ENCODE data around the gene TBCCD1. TPM values are rescaled to one million over a fixed set of nuclear protein-coding genes. Genes with fewer than 3 reads are reported as not detected.

Gene TBCCD1
- total RNA-seq, 3 donors from 2014 or later: 11.0 to 13.4 (median 12.6) TPM

- DNase-seq (no peak), ATAC-seq (no peak)
- H3K4me1 ChIP-seq (ENCODE audit: low read depth): no peaks in the 10 kb centered on the region
- no peaks in the 10 kb centered on the region for H3K36me3 ChIP-seq (ENCODE audit: low read depth)
- no peak overlapping the region for H3K4me3 ChIP-seq
- H3K9me3 ChIP-seq: no peaks in the 10 kb centered on the region
- TF ChIP-seq CTCF (IDR thresholded peaks at IDR 0.05): no peak
- intact Hi-C loops (cut with DNase I, micrococcal nuclease): no loop called here
Observed at GRCh38 chr3:186513386-186513785, 53.8 kb downstream of the TBCCD1 start.

GRCh38 chr3:186512570-186513302 lies 54.4 kb downstream of the TBCCD1 start:
- Histone ChIP-seq H3K9me3 (no peaks in the 10 kb centered on the region), H3K4me3 (no peak overlapping the region), H3K36me3 (ENCODE audit: low read depth) (no peaks in the 10 kb centered on the region), H3K4me1 (ENCODE audit: low read depth) (no peaks in the 10 kb centered on the region)
- DNase-seq (no peak), ATAC-seq (no peak)
- intact Hi-C loops (cut with DNase I, micrococcal nuclease): no loop called here
- no peak for TF ChIP-seq CTCF (IDR thresholded peaks at IDR 0.05)

- no peak for ATAC-seq
- H3K9me3 ChIP-seq: no peaks in the 10 kb centered on the region
- H3K36me3 ChIP-seq (ENCODE audit: low read depth): no peaks in the 10 kb centered on the region
- TF ChIP-seq CTCF (IDR thresholded peaks at IDR 0.05): no peak
- H3K4me3 ChIP-seq: no peak overlapping the region
- intact Hi-C loops (cut with DNase I, micrococcal nuclease): no loop called here
- DNase-seq: no peak
- no peaks in the 10 kb centered on the region for H3K4me1 ChIP-seq (ENCODE audit: low read depth)
Observed at GRCh38 chr3:186511702-186512101, 55.4 kb downstream of the TBCCD1 start.

- TF ChIP-seq CTCF (IDR thresholded peaks at IDR 0.05): no peak
- Histone ChIP-seq H3K36me3 (ENCODE audit: low read depth) (no peaks in the 10 kb centered on the region), H3K4me3 (no peak overlapping the region), H3K9me3 (no peaks in the 10 kb centered on the region), H3K4me1 (ENCODE audit: low read depth) (no peaks in the 10 kb centered on the region)
- intact Hi-C loops (cut with DNase I, micrococcal nuclease): no loop called here
- DNase-seq (no peak), ATAC-seq (no peak)
Observed at GRCh38 chr3:186511245-186511644, 55.9 kb downstream of the TBCCD1 start.

GRCh38 chr3:186510374-186511079 lies 56.6 kb downstream of the TBCCD1 start:
- ATAC-seq (no peak), DNase-seq (no peak)
- Histone ChIP-seq H3K4me3 (no peak overlapping the region), H3K4me1 (ENCODE audit: low read depth) (no peaks in the 10 kb centered on the region), H3K9me3 (no peaks in the 10 kb centered on the region), H3K36me3 (ENCODE audit: low read depth) (no peaks in the 10 kb centered on the region)
- no peak for TF ChIP-seq CTCF (IDR thresholded peaks at IDR 0.05)
- intact Hi-C loops (cut with DNase I, micrococcal nuclease): no loop called here

Measured in mucosa of descending colon (tissue), 3 donors.